SU-DHL-6 (cell line): ENCODE results near the gene IRX5.

ENCODE experiments used
- H2AFZ ChIP-seq: fragments of 200-600 bp; sonication (generic); 2 replicates; pipeline ENCODE4 v1.6.1; 2014; ENCODE audit warnings: low read depth, mild to moderate bottlenecking, moderate library complexity, mixed read lengths, antibody characterized with exemption, low read length; ENCODE audit not compliant: severe bottlenecking
- H3F3A ChIP-seq: fragments of 200-600 bp; shearing (Covaris generic); 2 replicates; pipeline ENCODE4 v1.6.0; 2016; ENCODE audit warnings: antibody characterized with exemption, mild to moderate bottlenecking; ENCODE audit not compliant: insufficient read depth
- H3K27ac ChIP-seq: fragments of 200-600 bp; sonication (generic); 2 replicates; pipeline ENCODE4 v1.5.1; 2016; ENCODE audit warnings: low read depth, mild to moderate bottlenecking, low read length, moderate library complexity, mixed read lengths
- H3K27me3 ChIP-seq: fragments of 200-600 bp; sonication (generic), shearing (Covaris generic); 2 replicates; pipeline ENCODE4 v1.6.0; 2014; ENCODE audit warnings: mild to moderate bottlenecking, low read length
- H3K36me3 ChIP-seq: fragments of 200-600 bp; sonication (generic); 2 replicates; pipeline ENCODE4 v1.6.1; 2014; ENCODE audit warnings: mild to moderate bottlenecking, low read length, mixed read lengths
- H3K4me2 ChIP-seq: fragments of 300-600, 200-600 bp; shearing (Covaris generic), sonication (generic); 2 replicates; pipeline ENCODE4 v1.6.0; 2014; ENCODE audit warnings: low read length, low read depth, mild to moderate bottlenecking; ENCODE audit not compliant: poor library complexity, severe bottlenecking
- H3K4me3 ChIP-seq: fragments of 200-600 bp; sonication (generic); 2 replicates; pipeline ENCODE4 v1.5.1; 2014; ENCODE audit warnings: antibody characterized with exemption, low read length, mild to moderate bottlenecking, mixed read lengths; ENCODE audit not compliant: insufficient read depth, poor library complexity, severe bottlenecking
- H3K79me2 ChIP-seq: fragments of 200-600 bp; sonication (generic); 2 replicates; pipeline ENCODE4 v1.6.1; 2014; ENCODE audit warnings: mild to moderate bottlenecking, low read length, moderate library complexity; ENCODE audit not compliant: insufficient read depth
- H3K9ac ChIP-seq: fragments of 200-600 bp; sonication (generic); 2 replicates; pipeline ENCODE4 v1.7.0; 2014; ENCODE audit warnings: mild to moderate bottlenecking, low read length
- H3K9me2 ChIP-seq: fragments of 200-600 bp; sonication (generic); replicated peaks from 2 replicates; pipeline ENCODE4 v1.6.1; 2014; ENCODE audit warnings: low read length; ENCODE audit not compliant: insufficient read depth
- H3K9me3 ChIP-seq: fragments of 200-600 bp; sonication (generic); 2 replicates; pipeline ENCODE4 v1.6.1; 2014; ENCODE audit warnings: low read length, mixed read lengths; ENCODE audit not compliant: insufficient read depth
- H4K20me1 ChIP-seq: fragments of 200-600 bp; sonication (generic); 2 replicates; pipeline ENCODE4 v1.6.1; 2014; ENCODE audit warnings: low read depth, mild to moderate bottlenecking, antibody characterized with exemption, low read length, moderate library complexity, mixed read lengths
- EZH2phosphoT487 ChIP-seq: fragments of 200-600 bp; sonication (generic), shearing (Covaris generic); conservative IDR thresholded peaks from 2 replicates; pipeline ENCODE4 v1.6.1; 2018; ENCODE audit warnings: mild to moderate bottlenecking, antibody characterized with exemption, low read length, moderate library complexity, mixed read lengths
- TF ChIP-seq, protein P1 (sequence below): fragments of 200-600 bp; sonication (generic); IDR thresholded peaks from one replicate; pipeline ENCODE4 v1.5.1; 2017; ENCODE audit warnings: antibody characterized with exemption, mild to moderate bottlenecking, low read length, moderate library complexity; ENCODE audit not compliant: insufficient read depth, poor library complexity, severe bottlenecking

The IRX5 gene

GRCh38 chr16:54957403-54958166 lies 26.9 kb downstream of the IRX5 start:
- no peaks in the 10 kb centered on the region for H3K9me2 ChIP-seq
- H3K4me2 ChIP-seq: no peak overlapping the region
- H3K27ac ChIP-seq: no peak overlapping the region
- TF ChIP-seq, protein P1, sequence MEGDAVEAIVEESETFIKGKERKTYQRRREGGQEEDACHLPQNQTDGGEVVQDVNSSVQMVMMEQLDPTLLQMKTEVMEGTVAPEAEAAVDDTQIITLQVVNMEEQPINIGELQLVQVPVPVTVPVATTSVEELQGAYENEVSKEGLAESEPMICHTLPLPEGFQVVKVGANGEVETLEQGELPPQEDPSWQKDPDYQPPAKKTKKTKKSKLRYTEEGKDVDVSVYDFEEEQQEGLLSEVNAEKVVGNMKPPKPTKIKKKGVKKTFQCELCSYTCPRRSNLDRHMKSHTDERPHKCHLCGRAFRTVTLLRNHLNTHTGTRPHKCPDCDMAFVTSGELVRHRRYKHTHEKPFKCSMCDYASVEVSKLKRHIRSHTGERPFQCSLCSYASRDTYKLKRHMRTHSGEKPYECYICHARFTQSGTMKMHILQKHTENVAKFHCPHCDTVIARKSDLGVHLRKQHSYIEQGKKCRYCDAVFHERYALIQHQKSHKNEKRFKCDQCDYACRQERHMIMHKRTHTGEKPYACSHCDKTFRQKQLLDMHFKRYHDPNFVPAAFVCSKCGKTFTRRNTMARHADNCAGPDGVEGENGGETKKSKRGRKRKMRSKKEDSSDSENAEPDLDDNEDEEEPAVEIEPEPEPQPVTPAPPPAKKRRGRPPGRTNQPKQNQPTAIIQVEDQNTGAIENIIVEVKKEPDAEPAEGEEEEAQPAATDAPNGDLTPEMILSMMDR: peak; percentile 9
- TF ChIP-seq EZH2phosphoT487: no peak
- H3K9me3 ChIP-seq: no peaks in the 10 kb centered on the region
- no peak overlapping the region for H2AFZ ChIP-seq
- H3K9ac ChIP-seq: no peak overlapping the region
- no peaks in the 10 kb centered on the region for H3K27me3 ChIP-seq
- H3K79me2 ChIP-seq: no peaks in the 10 kb centered on the region
- no peak overlapping the region for H3K4me3 ChIP-seq
- H3F3A ChIP-seq: no peaks in the 10 kb centered on the region
- H3K36me3 ChIP-seq: no peaks in the 10 kb centered on the region
- H4K20me1 ChIP-seq: no peaks in the 10 kb centered on the region

DNA sequence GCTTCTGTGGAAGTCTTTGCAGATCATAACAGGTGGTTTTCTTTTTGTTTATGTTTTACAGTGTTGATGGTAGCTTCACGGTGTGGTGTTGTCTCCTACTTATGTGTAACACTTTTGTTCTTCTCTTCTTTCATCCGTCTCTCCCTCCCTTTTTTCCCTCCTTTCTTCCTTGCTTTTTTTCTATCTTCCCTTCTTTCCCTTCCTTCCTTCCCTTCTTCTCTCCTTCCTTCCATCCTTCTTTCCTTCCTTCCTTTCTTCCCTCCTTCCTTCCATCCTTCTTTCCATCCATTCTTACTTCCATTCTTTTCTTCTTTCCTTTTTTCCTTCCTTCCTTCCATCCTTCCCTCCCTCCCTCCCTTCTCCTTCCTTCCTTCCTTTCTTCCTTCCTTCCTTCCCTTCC lies 31.4 kb downstream of the IRX5 start:
- no peaks in the 10 kb centered on the region for H3K79me2 ChIP-seq
- H3K9me2 ChIP-seq: no peaks in the 10 kb centered on the region
- no peaks in the 10 kb centered on the region for H3K36me3 ChIP-seq
- H2AFZ ChIP-seq: no peak overlapping the region
- H3K9me3 ChIP-seq: no peaks in the 10 kb centered on the region
- TF ChIP-seq, protein P1: no peak
- no peak for TF ChIP-seq EZH2phosphoT487
- no peak overlapping the region for H3K27ac ChIP-seq
- no peak overlapping the region for H3K4me3 ChIP-seq
- no peaks in the 10 kb centered on the region for H3F3A ChIP-seq
- no peak overlapping the region for H3K9ac ChIP-seq
- no peak overlapping the region for H3K4me2 ChIP-seq
- H4K20me1 ChIP-seq: no peaks in the 10 kb centered on the region
- no peaks in the 10 kb centered on the region for H3K27me3 ChIP-seq

- Histone ChIP-seq H3K27ac (no peak overlapping the region), H3K4me2 (no peak overlapping the region), H3K27me3 (no peaks in the 10 kb centered on the region), H3K79me2 (no peaks in the 10 kb centered on the region), H3F3A (no peaks in the 10 kb centered on the region), H3K36me3 (no peaks in the 10 kb centered on the region), H3K4me3 (no peak overlapping the region), H4K20me1 (no peaks in the 10 kb centered on the region), H2AFZ (no peak overlapping the region), H3K9me3 (no peaks in the 10 kb centered on the region), H3K9ac (no peak overlapping the region), H3K9me2 (no peaks in the 10 kb centered on the region)
- TF ChIP-seq EZH2phosphoT487: no peak
- TF ChIP-seq, protein P1: no peak
These were observed 33.6 kb downstream of the IRX5 start for GRCh38 chr16:54964239-54964638.
